ENCODE measurements around the gene MRTFA. TPM values are rescaled to one million over a fixed set of nuclear protein-coding genes. Genes with fewer than 3 reads are reported as not detected.

The MRTFA gene
- total and polyA plus RNA-seq, 2 of the 13 experiments (the other 11 are each of a cell fraction or from before 2014, with no cell fraction given) = 2.4 to 8.2 TPM

- in situ Hi-C loops (cut with HindIII; ENCODE audit: extremely low pct_ligation_motif_present, low pct_unique_long_range_greater_than_20kb) = no loop called here
- no TSS peak for BruUV-seq (replicated peaks)
- FAIRE-seq (no peak), ATAC-seq (no peak), DNase-seq (ENCODE audit: low spot score) (no peak)
- H3K9me3 ChIP-seq (ENCODE audit: low read length) = no peaks in the 10 kb centered on the region
- CTCF ChIA-PET (ENCODE audit: low intra/inter-chr PET ratio, low total read pairs) = no interaction called here
- no peaks in the 10 kb centered on the region for H4K20me1 ChIP-seq (ENCODE audit: insufficient read depth, low read length)
- no peak overlapping the region for H2AFZ ChIP-seq (ENCODE audit: low read length)
- H3K4me2 ChIP-seq (ENCODE audit: low read depth, low read length) = no peak overlapping the region
- H3K4me3 ChIP-seq (replicated peaks in 1 of 3; ENCODE audit: insufficient read depth in 1 of 3, low read depth in 2 of 3, low read length in 3 of 3) = no peak overlapping the region
- peaks cover 14% of the 10 kb centered on the region for H3K4me1 ChIP-seq (ENCODE audit: insufficient read depth, low read length)
- no peak overlapping the region for H3K27ac ChIP-seq (ENCODE audit: extremely low read length, insufficient read depth, low read length)
- no peaks in the 10 kb centered on the region for H3K79me2 ChIP-seq (ENCODE audit: insufficient read depth, low read length)
- intact Hi-C loops (cut with micrococcal nuclease; ENCODE audit: unreplicated experiment) = no loop called here
- POLR2A ChIA-PET = no interaction called here
- H3K36me3 ChIP-seq (replicated peaks in 1 of 2; ENCODE audit: control insufficient read depth in 1 of 2, insufficient read depth in 2 of 2, low read length in 2 of 2) = peaks cover 0 to 3% of the 10 kb centered on the region in 2 experiments; a peak in 2 of 5 replicates
- WGBS (ENCODE audit: low lambda C conversion rate) = 97% methylated on average over 2 of the region's 2 CpGs
- H3K27me3 ChIP-seq (ENCODE audit: control insufficient read depth in 1 of 2, insufficient read depth in 2 of 2, low read length in 2 of 2) = no peaks in the 10 kb centered on the region; a peak in 1 of 5 replicates
- no peak overlapping the region for H3K9ac ChIP-seq (ENCODE audit: insufficient read depth, low read depth, low read length)
- TF ChIP-seq ZNF512 (CRISPR knock-in tag; IDR thresholded peaks at IDR 0.05) (no peak), ARNT (IDR thresholded peaks at IDR 0.05) (no peak), THAP11 (CRISPR knock-in tag; IDR thresholded peaks at IDR 0.05) (no peak), ZNF567 (CRISPR knock-in tag; IDR thresholded peaks at IDR 0.05; ENCODE audit: borderline replicate concordance) (no peak), GLI4 (CRISPR knock-in tag; IDR thresholded peaks at IDR 0.05; ENCODE audit: borderline replicate concordance) (no peak), ZNF768 (CRISPR knock-in tag; IDR thresholded peaks at IDR 0.05) (no peak), MBD4 (IDR thresholded peaks at IDR 0.05; ENCODE audit: borderline replicate concordance, low read length) (no peak), ZNF646 (CRISPR knock-in tag; IDR thresholded peaks at IDR 0.05) (no peak), ZNF317 (CRISPR knock-in tag; IDR thresholded peaks at IDR 0.05) (no peak), ZNF674 (CRISPR knock-in tag; IDR thresholded peaks at IDR 0.05; ENCODE audit: low read depth) (no peak), ZBTB43 (CRISPR knock-in tag; conservative IDR thresholded peaks at IDR 0.05) (no peak), SKI (IDR thresholded peaks at IDR 0.05; ENCODE audit: partially characterized antibody) (no peak), ZNF331 (CRISPR knock-in tag; IDR thresholded peaks at IDR 0.05) (no peak), HOXD1 (CRISPR knock-in tag; IDR thresholded peaks at IDR 0.05) (no peak), MATR3 (CRISPR knock-in tag; IDR thresholded peaks at IDR 0.05) (no peak), CSRNP2 (CRISPR knock-in tag; conservative IDR thresholded peaks at IDR 0.05; ENCODE audit: low read depth) (no peak)
Measured at GRCh38 chr22:40544758-40545157, 91.8 kb downstream of the MRTFA start.

Data from HepG2 (cell line).